H1 (cell line): Measurements from ENCODE around the gene MEF2C. TPM values are rescaled to one million over a fixed set of nuclear protein-coding genes. Genes with fewer than 3 reads are reported as not detected.

ENCODE experiments used
- CHD2 ChIP-seq: IDR thresholded peaks from 2 replicates; pipeline ENCODE4 v1.6.1; 2012; ENCODE audit warnings: low read length, improper control_type of control experiment
- EGR1 ChIP-seq: IDR thresholded peaks from 2 replicates; pipeline ENCODE4 v1.6.1; 2011; ENCODE audit warnings: low read depth, low read length, borderline replicate concordance
- KDM5A ChIP-seq: fragments of 200-600 bp; IDR thresholded peaks from 2 replicates; pipeline ENCODE4 v1.7.1; 2012; ENCODE audit warnings: mild to moderate bottlenecking, low read length, inconsistent platforms, mixed read lengths
- PHF8 ChIP-seq: fragments of 200-600 bp; sonication (generic); conservative IDR thresholded peaks from 2 replicates; pipeline ENCODE4 v1.7.1; 2012; ENCODE audit warnings: low read depth, mild to moderate bottlenecking, inconsistent platforms, low read length, moderate library complexity
- POU5F1 ChIP-seq: IDR thresholded peaks from 2 replicates; pipeline ENCODE4 v1.6.1; 2011; ENCODE audit warnings: low read depth, mild to moderate bottlenecking, low read length, moderate library complexity
- polyA plus RNA-seq, 7 experiments: library from polyadenylated mRNA; depleted of rRNA in 3 of 7; stranded (reverse) in 5 of 7; unstranded in 2 of 7; fragments of >200 nt in 5 of 7; fragments of 200-250 nt in 2 of 7; gene quantifications; 1 replicate in 5 of 7; 2 replicates in 1 of 7; 4 replicates in 1 of 7; pipeline versions ENCODE4 v1.2.1 to v1.2.3, GENCODE V29; 2011 to 2013; ENCODE audit warnings: missing spikeins in 2 of 7, mixed read lengths in 2 of 7
- total RNA-seq: library from RNA; stranded (reverse); fragmentation: NEBNext Ultra II Directional; extraction: Animal tissue kit (Norgen Biotek cat#: 25700); gene quantifications from 2 replicates; pipeline ENCODE4 v1.2.1, GENCODE V29; 2021
- TF ChIP-seq, protein P1 (sequence below): fragments of 300-600 bp; sonication (generic); IDR thresholded peaks from 2 replicates; pipeline ENCODE4 v1.7.1; 2012; ENCODE audit warnings: low read length, moderate library complexity, mild to moderate bottlenecking, inconsistent platforms; ENCODE audit not compliant: insufficient replicate concordance

MEF2C gene
- total and polyA plus RNA-seq, 2 of the 8 experiments (the other 6 are each of a cell fraction or from before 2014, with no cell fraction given): 0.59 to 0.99 TPM

DNA sequence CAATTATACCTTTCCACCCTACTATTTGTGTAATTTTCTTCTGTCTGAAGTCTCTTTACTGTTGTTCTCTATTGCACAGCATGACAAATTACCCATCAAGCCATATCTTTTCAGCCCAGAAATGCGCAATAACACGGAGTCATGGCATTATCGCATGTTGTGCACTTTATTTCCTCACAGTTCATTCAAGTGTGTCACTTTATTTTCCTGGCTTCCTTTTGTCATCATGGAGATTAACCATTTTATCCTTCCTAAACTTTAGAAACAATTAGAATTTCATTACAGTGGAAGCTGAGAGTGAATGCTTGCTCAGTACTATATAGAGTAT, 41.3 kb upstream of the MEF2C start (continued):
- TF ChIP-seq, protein P1, sequence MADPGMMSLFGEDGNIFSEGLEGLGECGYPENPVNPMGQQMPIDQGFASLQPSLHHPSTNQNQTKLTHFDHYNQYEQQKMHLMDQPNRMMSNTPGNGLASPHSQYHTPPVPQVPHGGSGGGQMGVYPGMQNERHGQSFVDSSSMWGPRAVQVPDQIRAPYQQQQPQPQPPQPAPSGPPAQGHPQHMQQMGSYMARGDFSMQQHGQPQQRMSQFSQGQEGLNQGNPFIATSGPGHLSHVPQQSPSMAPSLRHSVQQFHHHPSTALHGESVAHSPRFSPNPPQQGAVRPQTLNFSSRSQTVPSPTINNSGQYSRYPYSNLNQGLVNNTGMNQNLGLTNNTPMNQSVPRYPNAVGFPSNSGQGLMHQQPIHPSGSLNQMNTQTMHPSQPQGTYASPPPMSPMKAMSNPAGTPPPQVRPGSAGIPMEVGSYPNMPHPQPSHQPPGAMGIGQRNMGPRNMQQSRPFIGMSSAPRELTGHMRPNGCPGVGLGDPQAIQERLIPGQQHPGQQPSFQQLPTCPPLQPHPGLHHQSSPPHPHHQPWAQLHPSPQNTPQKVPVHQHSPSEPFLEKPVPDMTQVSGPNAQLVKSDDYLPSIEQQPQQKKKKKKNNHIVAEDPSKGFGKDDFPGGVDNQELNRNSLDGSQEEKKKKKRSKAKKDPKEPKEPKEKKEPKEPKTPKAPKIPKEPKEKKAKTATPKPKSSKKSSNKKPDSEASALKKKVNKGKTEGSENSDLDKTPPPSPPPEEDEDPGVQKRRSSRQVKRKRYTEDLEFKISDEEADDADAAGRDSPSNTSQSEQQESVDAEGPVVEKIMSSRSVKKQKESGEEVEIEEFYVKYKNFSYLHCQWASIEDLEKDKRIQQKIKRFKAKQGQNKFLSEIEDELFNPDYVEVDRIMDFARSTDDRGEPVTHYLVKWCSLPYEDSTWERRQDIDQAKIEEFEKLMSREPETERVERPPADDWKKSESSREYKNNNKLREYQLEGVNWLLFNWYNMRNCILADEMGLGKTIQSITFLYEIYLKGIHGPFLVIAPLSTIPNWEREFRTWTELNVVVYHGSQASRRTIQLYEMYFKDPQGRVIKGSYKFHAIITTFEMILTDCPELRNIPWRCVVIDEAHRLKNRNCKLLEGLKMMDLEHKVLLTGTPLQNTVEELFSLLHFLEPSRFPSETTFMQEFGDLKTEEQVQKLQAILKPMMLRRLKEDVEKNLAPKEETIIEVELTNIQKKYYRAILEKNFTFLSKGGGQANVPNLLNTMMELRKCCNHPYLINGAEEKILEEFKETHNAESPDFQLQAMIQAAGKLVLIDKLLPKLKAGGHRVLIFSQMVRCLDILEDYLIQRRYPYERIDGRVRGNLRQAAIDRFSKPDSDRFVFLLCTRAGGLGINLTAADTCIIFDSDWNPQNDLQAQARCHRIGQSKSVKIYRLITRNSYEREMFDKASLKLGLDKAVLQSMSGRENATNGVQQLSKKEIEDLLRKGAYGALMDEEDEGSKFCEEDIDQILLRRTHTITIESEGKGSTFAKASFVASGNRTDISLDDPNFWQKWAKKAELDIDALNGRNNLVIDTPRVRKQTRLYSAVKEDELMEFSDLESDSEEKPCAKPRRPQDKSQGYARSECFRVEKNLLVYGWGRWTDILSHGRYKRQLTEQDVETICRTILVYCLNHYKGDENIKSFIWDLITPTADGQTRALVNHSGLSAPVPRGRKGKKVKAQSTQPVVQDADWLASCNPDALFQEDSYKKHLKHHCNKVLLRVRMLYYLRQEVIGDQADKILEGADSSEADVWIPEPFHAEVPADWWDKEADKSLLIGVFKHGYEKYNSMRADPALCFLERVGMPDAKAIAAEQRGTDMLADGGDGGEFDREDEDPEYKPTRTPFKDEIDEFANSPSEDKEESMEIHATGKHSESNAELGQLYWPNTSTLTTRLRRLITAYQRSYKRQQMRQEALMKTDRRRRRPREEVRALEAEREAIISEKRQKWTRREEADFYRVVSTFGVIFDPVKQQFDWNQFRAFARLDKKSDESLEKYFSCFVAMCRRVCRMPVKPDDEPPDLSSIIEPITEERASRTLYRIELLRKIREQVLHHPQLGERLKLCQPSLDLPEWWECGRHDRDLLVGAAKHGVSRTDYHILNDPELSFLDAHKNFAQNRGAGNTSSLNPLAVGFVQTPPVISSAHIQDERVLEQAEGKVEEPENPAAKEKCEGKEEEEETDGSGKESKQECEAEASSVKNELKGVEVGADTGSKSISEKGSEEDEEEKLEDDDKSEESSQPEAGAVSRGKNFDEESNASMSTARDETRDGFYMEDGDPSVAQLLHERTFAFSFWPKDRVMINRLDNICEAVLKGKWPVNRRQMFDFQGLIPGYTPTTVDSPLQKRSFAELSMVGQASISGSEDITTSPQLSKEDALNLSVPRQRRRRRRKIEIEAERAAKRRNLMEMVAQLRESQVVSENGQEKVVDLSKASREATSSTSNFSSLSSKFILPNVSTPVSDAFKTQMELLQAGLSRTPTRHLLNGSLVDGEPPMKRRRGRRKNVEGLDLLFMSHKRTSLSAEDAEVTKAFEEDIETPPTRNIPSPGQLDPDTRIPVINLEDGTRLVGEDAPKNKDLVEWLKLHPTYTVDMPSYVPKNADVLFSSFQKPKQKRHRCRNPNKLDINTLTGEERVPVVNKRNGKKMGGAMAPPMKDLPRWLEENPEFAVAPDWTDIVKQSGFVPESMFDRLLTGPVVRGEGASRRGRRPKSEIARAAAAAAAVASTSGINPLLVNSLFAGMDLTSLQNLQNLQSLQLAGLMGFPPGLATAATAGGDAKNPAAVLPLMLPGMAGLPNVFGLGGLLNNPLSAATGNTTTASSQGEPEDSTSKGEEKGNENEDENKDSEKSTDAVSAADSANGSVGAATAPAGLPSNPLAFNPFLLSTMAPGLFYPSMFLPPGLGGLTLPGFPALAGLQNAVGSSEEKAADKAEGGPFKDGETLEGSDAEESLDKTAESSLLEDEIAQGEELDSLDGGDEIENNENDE: no peak
- no peak for TF ChIP-seq CHD2
- no peak for TF ChIP-seq POU5F1
- TF ChIP-seq KDM5A: no peak
- no peak for TF ChIP-seq EGR1
- TF ChIP-seq PHF8: no peak
